NCI-H82 treated with DMSO at 0.1 percent for 48 hours (cell line): Measurements from ENCODE around the gene ADAT3.

Experiments used
- DNase-seq: peaks from one replicate; lab custom pipeline; 2025; ENCODE audit not compliant: unreplicated experiment; lab: John Stamatoyannopoulos, UW

The ADAT3 gene

GRCh38 chr19:1912760-1913505 lies 7.7 kb downstream of the ADAT3 start:
- DNase-seq = no peak

- DNase-seq = no peak
Observed at GRCh38 chr19:1913781-1914577, 8.8 kb downstream of the ADAT3 start.

GRCh38 chr19:1914826-1915341 lies 9.7 kb downstream of the ADAT3 start:
- no peak for DNase-seq

- DNase-seq = no peak
Observed at GRCh38 chr19:1917146-1917545, 11.9 kb downstream of the ADAT3 start.

- no peak for DNase-seq
Observed at GRCh38 chr19:1917926-1918325, 12.7 kb downstream of the ADAT3 start.

- no peak for DNase-seq
Observed at GRCh38 chr19:1918975-1919374, 13.8 kb downstream of the ADAT3 start.

GRCh38 chr19:1920644-1921043 lies 15.4 kb downstream of the ADAT3 start:
- no peak for DNase-seq

- DNase-seq = no peak
Observed at GRCh38 chr19:1921326-1921725, 16.1 kb downstream of the ADAT3 start.

- DNase-seq = no peak
Observed at GRCh38 chr19:1921825-1922224, 16.6 kb downstream of the ADAT3 start.

GRCh38 chr19:1922803-1923202 lies 17.6 kb downstream of the ADAT3 start:
- no peak for DNase-seq

GRCh38 chr19:1923319-1923718 lies 18.1 kb downstream of the ADAT3 start:
- DNase-seq = no peak

- DNase-seq = no peak
Observed at GRCh38 chr19:1924320-1924961, 19.2 kb downstream of the ADAT3 start.

GRCh38 chr19:1925544-1925943 lies 20.3 kb downstream of the ADAT3 start:
- DNase-seq = no peak

GRCh38 chr19:1929021-1929742 lies 24.0 kb downstream of the ADAT3 start:
- DNase-seq = no peak

GRCh38 chr19:1931445-1931844 lies 26.2 kb downstream of the ADAT3 start:
- DNase-seq = no peak

- DNase-seq = no peak
Observed at GRCh38 chr19:1932395-1932794, 27.2 kb downstream of the ADAT3 start.

- DNase-seq = no peak
Observed at GRCh38 chr19:1933244-1933643, 28.0 kb downstream of the ADAT3 start.

- no peak for DNase-seq
Observed at GRCh38 chr19:1933942-1934341, 28.7 kb downstream of the ADAT3 start.

GRCh38 chr19:1935484-1936208 lies 30.4 kb downstream of the ADAT3 start:
- no peak for DNase-seq

- no peak for DNase-seq
Observed at GRCh38 chr19:1936430-1936829, 31.2 kb downstream of the ADAT3 start.
